ENCODE data around the gene CELF4.

The CELF4 gene

GRCh38 chr18:37422596-37422995 lies 143.0 kb downstream of the CELF4 start:
- no peak for DNase-seq

DNA sequence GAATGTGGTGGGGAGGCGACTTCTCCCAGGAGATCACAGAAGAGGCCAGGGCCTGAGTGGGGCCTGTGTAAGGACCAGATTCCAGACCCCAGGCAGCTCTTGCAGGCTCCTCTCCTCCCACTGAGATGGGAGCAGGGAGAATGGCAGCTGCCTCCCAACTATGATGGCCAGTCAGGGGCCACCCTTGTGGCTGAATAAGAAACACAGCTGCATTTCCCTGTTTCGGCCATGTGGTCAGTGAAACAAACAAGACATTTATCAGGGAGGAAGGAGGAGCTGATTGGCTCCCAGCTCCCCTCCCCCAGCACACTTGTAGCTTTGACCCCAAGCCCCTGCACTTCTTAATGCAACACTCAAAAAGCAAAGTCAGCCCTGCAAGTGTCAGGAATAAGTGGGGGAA lies 143.5 kb downstream of the CELF4 start:
- peak in 13 of 56 donors; percentile 7 to 32 (median 18) for DNase-seq

- DNase-seq, result no peak
Measured at GRCh38 chr18:37421341-37422077, 144.1 kb downstream of the CELF4 start.

- peak in 11 of 56 donors; percentile 12 to 48 (median 26) for DNase-seq
Measured at GRCh38 chr18:37420315-37420880, 145.2 kb downstream of the CELF4 start.

DNA sequence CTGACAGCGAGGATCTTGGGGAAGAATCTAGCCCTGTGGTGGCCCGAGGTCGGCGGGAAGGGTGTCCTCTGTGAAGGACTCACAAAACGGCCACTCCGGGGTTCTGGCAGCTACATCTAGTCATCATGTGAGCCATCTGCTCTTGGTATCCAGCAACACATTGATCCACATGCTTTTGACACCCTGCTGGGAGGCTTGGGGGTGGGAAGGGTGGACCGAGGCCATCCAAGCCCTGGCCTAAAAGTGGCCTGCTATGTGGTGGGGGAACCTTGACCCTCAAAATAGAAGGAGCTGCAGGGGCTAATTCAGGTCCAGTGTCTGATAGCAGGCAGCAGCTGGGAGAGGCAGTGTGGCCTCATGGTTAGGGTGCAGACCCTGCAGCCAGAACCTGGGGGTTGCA lies 145.7 kb downstream of the CELF4 start:
- DNase-seq, result no peak

- no peak for DNase-seq
Measured at GRCh38 chr18:37419315-37419714, 146.3 kb downstream of the CELF4 start.

GRCh38 chr18:37414816-37415215 lies 150.8 kb downstream of the CELF4 start:
- no peak for DNase-seq

- DNase-seq, result no peak
Measured at GRCh38 chr18:37412829-37413228, 152.8 kb downstream of the CELF4 start.

- no peak for DNase-seq
Measured at GRCh38 chr18:37412333-37412732, 153.3 kb downstream of the CELF4 start.

- DNase-seq, result no peak
Measured at GRCh38 chr18:37409878-37410277, 155.7 kb downstream of the CELF4 start.

- DNase-seq, result no peak
Measured at GRCh38 chr18:37408676-37409265, 156.8 kb downstream of the CELF4 start.

DNA sequence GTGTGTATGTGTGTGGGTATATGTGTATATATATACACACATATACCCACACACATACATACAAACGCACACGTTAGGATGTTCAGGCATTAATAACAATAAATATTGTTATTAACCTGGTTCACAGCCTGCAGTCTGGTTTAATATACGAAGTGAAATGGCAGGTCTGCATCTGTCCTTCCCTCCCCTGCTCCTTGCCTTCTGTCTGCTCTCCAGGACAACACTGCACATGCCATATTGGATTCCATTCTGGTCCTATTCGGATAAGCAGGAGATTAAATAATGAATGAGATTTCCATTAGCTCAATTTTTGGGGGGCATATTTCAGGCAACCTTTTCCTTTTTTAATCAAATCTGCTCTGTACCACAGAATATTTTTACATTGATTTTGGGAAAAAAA lies 158.0 kb downstream of the CELF4 start:
- no peak for DNase-seq

DNA sequence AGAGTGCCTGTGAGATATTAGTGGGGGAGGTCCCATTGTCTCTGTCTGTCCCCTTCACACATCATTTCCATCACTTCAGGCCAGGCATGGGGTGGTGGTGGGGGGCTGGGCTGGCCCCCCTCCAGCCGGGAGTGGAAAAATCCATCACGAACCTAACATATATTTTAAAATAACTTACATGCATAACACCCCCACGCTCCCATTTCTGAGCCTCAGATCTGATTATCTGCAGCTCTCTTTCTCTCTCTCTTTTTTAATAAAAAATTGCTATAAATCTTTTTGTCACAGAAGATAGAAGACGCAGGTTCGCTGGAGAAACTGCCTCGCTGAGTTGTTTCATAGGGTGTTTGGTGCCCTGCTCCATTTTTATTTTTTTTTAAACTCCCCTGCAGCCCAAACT lies 159.8 kb downstream of the CELF4 start:
- no peak for DNase-seq

GRCh38 chr18:37405229-37405628 lies 160.4 kb downstream of the CELF4 start:
- DNase-seq, result no peak

DNA sequence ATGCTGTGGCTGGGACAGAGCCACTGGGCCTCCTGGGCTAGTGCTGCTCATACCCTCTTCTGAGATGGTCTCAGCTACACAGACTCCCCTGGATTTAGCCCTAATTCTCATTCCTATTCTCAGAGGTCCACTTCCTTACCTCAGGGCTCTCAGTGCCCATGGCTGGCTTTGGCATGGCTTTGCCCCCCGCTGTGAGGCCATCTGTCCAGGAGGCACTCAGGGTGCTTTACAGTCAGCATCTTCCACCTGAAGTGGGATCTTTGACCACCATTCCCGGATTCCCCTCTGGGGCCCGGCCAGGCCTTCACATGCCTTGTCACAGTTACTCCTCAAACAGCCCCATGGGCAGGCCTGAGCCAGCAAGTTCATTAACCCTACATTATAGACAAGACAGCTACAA lies 161.8 kb downstream of the CELF4 start:
- no peak for DNase-seq

- peak in 18 of 56 donors; percentile 11 to 56 (median 32) for DNase-seq
Measured at GRCh38 chr18:37403100-37403781, 162.4 kb downstream of the CELF4 start.

- no peak for DNase-seq
Measured at GRCh38 chr18:37402735-37403099, 162.9 kb downstream of the CELF4 start.

DNA sequence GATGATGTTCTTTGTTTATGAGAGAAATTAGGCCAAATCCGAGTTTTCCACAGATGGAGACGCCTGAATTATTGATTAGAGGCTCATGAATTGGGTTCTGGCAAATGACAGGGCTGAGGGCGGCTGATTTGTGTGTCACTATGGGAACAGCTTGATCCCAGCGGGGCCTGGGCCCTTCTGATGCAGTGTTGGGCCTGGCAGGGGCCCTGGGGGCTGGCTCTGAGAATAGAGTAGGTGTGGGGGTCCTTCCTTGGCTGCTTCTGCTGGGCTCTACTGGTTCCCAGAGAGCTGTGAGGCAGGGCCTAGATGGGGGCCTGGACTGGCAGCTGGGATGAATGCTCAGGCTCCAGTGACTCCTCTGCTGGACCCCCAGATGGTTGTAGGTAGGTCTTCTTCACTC lies 164.8 kb downstream of the CELF4 start:
- no peak for DNase-seq

- DNase-seq, result no peak
Measured at GRCh38 chr18:37398248-37398920, 167.2 kb downstream of the CELF4 start.

- DNase-seq, result no peak
Measured at GRCh38 chr18:37397814-37398213, 167.8 kb downstream of the CELF4 start.

GRCh38 chr18:37396971-37397720 lies 168.5 kb downstream of the CELF4 start:
- peak in 6 of 56 donors; percentile 13 to 39 (median 17) for DNase-seq
